Neural cell (in vitro differentiated cells): ENCODE results near the gene TMEM181.

ENCODE experiments used
- CTCF ChIP-seq: fragments of 450-650 bp; IDR thresholded peaks from 2 replicates; pipeline ENCODE4 v1.5.1; 2014; ENCODE audit warnings: antibody characterized with exemption, mild to moderate bottlenecking, moderate library complexity; ENCODE audit not compliant: poor library complexity, severe bottlenecking
- POLR2AphosphoS5 ChIP-seq: IDR thresholded peaks from 2 replicates; pipeline ENCODE4 v1.6.1; 2012
- RAD21 ChIP-seq: fragments of 450-650 bp; conservative IDR thresholded peaks from 2 replicates; pipeline ENCODE4 v1.6.1; 2014; ENCODE audit warnings: antibody characterized with exemption, mild to moderate bottlenecking, moderate library complexity
- REST ChIP-seq: IDR thresholded peaks from 2 replicates; pipeline ENCODE4 v1.6.1; 2012; ENCODE audit warnings: borderline replicate concordance

DNA sequence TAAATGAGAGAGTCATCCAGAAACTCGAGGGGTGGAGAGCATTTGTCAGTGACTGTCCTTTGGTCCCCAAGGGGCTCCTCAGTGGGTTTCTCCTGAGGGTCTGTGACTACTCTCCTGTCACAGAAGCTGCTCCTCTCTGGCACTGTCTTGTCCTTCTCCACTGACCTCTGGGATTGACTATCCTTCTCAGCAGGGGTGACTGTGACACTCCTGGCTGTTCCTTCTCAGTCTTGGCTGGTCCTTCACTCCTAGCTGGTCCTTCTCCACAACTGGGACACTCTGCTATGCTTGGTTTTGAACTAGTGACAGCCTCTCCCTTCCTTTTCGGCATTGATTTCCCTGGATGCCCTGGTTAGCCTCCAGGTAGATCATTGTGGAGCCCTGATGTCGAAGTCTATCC is 51.1 kb downstream of the TMEM181 start:
- TF ChIP-seq CTCF (no peak), REST (no peak), POLR2AphosphoS5 (no peak), RAD21 (no peak)
